Subcutaneous adipose tissue (tissue), 4 donors: ENCODE measurements around the gene NKD2. TPM values are rescaled to one million over a fixed set of nuclear protein-coding genes. Genes with fewer than 3 reads are reported as not detected.

Source experiments
- CTCF ChIP-seq: fragments of 450-650 bp; IDR thresholded peaks from one replicate; pipeline ENCODE4 v1.5.1; 2016; ENCODE audit warnings: low read depth, mild to moderate bottlenecking, control low read depth, antibody characterized with exemption, moderate library complexity
- total RNA-seq, 4 donors: library from RNA; depleted of rRNA; stranded (reverse); fragments of >200 nt; gene quantifications; one replicate each; pipeline ENCODE4 v1.1.0, GENCODE V29; 2016

NKD2 gene
- total RNA-seq, 4 donors from 2014 or later = 1.1 TPM; not detected in 3

GRCh38 chr5:980966-981365 is 27.6 kb upstream of the NKD2 start:
- no peak for TF ChIP-seq CTCF

DNA sequence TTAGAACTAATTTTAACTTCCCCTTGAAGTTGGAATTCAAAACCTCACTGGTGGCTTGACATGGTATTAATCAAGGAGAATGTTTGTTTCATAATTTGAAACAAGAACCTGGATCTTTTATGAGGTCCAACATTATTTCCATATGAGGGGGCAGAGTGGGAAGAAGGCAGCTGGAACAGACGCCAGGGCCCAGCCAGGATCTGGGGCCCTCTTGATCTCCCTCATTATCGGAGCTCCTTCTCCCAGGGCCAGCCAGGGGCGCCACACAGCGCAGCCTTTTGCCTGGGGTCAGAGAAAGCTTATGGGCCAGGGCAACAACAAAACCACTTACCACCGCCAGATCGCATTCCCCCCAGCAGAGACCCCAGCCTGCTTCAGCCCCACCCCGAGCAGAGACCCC is 27.1 kb upstream of the NKD2 start:
- TF ChIP-seq CTCF = no peak

DNA sequence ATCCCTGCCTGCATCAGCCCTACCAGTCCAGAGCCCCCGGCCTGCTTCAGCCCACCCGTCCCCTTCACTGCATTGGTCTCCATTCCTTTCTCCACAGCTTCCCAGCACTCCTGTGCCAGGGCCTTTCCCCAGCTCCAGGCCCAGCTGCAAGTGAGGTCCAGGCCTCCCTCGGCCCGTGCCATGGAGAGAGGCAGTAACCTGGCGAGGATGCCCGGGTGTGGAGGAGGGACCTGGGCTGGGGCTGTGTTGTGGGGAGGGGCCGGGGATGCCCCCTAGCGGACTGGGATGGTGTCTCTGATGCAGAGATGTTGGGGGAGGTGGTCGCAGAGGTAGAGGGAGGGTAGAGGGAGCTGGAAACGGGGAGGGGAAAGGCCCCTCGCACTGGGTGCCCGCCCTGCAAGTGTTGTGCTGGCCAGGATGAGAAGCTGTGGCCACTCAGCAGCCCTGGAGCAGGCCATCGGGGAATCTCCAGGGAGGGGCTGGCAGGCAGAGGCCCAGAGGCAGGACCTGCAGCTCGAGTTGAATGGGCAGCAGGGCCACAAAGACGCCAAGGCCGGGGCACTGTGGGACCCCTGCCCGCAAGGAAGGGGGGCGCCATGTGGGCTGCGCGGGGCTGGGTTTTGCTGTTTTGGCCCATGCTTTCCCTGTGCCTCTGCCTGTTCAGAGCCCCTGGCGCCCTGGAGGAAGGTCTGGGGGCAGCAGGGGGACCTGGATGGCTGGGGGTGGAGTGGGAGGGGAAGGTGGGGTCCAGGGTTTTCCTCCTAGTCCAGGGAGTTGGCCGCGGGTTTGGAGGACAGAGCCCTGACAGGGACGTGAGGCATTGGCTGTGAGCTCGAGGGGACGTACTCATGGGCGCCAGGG is 26.0 kb upstream of the NKD2 start:
- no peak for TF ChIP-seq CTCF

DNA sequence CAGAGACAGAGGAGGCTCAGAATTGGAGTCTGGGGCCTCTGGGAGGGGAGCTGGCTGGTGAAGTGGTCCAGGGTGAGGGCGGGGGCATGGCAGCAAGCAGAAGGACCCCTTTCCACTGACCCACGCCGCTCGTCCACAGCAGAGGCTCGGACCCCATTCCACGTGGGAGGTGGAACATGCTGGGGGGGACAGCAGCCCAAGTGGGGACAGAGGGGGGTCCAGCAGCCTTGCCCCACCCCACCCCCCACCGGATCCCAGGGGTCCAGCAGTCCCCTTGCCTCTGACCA is 25.4 kb upstream of the NKD2 start:
- no peak for TF ChIP-seq CTCF

DNA sequence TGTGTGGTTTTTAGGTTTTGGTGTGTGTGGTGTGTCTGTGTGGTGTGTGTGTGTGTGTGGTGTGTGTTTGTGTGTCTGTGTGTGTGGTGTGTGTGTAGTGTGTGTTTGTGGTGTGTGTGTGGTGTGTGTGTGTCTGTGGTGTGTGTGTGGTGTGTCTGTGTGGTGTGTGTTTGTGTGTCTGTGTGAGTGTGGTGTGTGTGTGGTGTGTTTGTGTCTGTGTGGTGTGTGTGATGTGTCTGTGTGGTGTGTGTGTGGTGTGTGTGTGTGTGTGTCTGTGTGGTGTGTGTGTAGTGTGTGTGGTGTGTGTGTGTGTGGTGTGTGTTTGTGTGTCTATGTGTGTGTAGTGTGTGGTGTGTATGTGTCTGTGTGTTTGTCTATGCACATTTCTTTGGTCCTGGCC is 25.0 kb upstream of the NKD2 start:
- TF ChIP-seq CTCF = no peak

- TF ChIP-seq CTCF = no peak
Observed at GRCh38 chr5:984774-985173, 23.8 kb upstream of the NKD2 start.

DNA sequence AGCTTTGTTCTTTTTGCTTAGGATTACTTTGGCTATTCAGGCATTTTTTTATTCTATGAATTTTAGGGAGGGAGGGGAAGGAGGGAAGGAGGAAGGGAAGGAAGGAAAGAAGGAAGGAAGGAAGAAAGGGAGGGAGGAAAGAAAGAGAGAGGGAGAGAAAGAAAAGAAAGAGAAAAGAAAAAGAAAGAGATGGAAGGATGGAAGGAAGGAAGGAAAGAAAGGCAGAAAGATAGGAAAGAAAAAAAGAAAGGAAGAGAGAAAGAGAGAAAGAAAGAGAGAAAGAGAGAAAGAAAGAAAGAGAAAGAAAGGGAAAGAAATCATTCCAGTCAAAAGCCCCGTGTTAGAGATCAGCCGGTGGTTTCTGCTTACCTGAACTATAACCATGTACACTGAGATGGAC is 20.8 kb upstream of the NKD2 start:
- no peak for TF ChIP-seq CTCF
